Panc1 (cell line): Measurements from ENCODE around the gene FOXK2.

Experiments
- POLR2AphosphoS5 ChIP-seq: IDR thresholded peaks from 2 replicates; pipeline ENCODE4 v1.6.1; 2012; ENCODE audit warnings: mild to moderate bottlenecking, low read depth, low read length, moderate library complexity
- SIN3A ChIP-seq: IDR thresholded peaks from 2 replicates; pipeline ENCODE4 v1.6.1; 2012; ENCODE audit warnings: low read depth, mild to moderate bottlenecking, low read length, moderate library complexity, borderline replicate concordance; ENCODE audit not compliant: insufficient read depth
- TCF7L2 ChIP-seq: IDR thresholded peaks from 2 replicates; pipeline ENCODE4 v1.6.1; 2011; ENCODE audit warnings: mild to moderate bottlenecking, low read depth, low read length, inconsistent platforms
- TF ChIP-seq, protein P1 (sequence below): fragments of 450-650 bp; IDR thresholded peaks from 2 replicates; pipeline ENCODE4 v1.5.1; 2017; ENCODE audit warnings: mild to moderate bottlenecking
- TF ChIP-seq, protein P2 (sequence below), 2 experiments: IDR thresholded peaks; 2 replicates each; pipeline ENCODE4 v1.6.1; 2011 to 2012; ENCODE audit warnings: low read depth in 2 of 2, control low read depth in 1 of 2, low read length in 1 of 2, mild to moderate bottlenecking in 1 of 2, moderate library complexity in 1 of 2; ENCODE audit not compliant: insufficient read depth in 1 of 2

- no peak for TF ChIP-seq POLR2AphosphoS5
- TF ChIP-seq, protein P1, sequence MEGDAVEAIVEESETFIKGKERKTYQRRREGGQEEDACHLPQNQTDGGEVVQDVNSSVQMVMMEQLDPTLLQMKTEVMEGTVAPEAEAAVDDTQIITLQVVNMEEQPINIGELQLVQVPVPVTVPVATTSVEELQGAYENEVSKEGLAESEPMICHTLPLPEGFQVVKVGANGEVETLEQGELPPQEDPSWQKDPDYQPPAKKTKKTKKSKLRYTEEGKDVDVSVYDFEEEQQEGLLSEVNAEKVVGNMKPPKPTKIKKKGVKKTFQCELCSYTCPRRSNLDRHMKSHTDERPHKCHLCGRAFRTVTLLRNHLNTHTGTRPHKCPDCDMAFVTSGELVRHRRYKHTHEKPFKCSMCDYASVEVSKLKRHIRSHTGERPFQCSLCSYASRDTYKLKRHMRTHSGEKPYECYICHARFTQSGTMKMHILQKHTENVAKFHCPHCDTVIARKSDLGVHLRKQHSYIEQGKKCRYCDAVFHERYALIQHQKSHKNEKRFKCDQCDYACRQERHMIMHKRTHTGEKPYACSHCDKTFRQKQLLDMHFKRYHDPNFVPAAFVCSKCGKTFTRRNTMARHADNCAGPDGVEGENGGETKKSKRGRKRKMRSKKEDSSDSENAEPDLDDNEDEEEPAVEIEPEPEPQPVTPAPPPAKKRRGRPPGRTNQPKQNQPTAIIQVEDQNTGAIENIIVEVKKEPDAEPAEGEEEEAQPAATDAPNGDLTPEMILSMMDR, result no peak
- TF ChIP-seq SIN3A, result no peak
- TF ChIP-seq, protein P2, sequence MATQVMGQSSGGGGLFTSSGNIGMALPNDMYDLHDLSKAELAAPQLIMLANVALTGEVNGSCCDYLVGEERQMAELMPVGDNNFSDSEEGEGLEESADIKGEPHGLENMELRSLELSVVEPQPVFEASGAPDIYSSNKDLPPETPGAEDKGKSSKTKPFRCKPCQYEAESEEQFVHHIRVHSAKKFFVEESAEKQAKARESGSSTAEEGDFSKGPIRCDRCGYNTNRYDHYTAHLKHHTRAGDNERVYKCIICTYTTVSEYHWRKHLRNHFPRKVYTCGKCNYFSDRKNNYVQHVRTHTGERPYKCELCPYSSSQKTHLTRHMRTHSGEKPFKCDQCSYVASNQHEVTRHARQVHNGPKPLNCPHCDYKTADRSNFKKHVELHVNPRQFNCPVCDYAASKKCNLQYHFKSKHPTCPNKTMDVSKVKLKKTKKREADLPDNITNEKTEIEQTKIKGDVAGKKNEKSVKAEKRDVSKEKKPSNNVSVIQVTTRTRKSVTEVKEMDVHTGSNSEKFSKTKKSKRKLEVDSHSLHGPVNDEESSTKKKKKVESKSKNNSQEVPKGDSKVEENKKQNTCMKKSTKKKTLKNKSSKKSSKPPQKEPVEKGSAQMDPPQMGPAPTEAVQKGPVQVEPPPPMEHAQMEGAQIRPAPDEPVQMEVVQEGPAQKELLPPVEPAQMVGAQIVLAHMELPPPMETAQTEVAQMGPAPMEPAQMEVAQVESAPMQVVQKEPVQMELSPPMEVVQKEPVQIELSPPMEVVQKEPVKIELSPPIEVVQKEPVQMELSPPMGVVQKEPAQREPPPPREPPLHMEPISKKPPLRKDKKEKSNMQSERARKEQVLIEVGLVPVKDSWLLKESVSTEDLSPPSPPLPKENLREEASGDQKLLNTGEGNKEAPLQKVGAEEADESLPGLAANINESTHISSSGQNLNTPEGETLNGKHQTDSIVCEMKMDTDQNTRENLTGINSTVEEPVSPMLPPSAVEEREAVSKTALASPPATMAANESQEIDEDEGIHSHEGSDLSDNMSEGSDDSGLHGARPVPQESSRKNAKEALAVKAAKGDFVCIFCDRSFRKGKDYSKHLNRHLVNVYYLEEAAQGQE (IDR thresholded peaks at IDR 0.05; ENCODE audit: insufficient read depth in 1 of 2, low read depth in 2 of 2, low read length in 1 of 2), result no peak
- TF ChIP-seq TCF7L2, result no peak
These were observed 69.0 kb downstream of the FOXK2 start for GRCh38 chr17:82588266-82589175.
